ENCODE data around the gene APOL1.
"Not testable (repeated sequence)": the region's sequence is repeated elsewhere in the genome, so short reads cannot be mapped to it uniquely, and the experiment has no call there.

Gene APOL1

GRCh38 chr22:36253523-36254490 is 874 bp downstream of the APOL1 start:
- TF ChIP-seq ESRRG (CRISPR knock-in tag; IDR thresholded peaks at IDR 0.05) (no peak), PATZ1 (CRISPR knock-in tag; IDR thresholded peaks at IDR 0.05; ENCODE audit: borderline replicate concordance) (no peak), CREB5 (CRISPR knock-in tag; IDR thresholded peaks at IDR 0.05; ENCODE audit: low read depth) (no peak), TCF4 (CRISPR knock-in tag; IDR thresholded peaks at IDR 0.05; ENCODE audit: borderline replicate concordance) (no peak), ZNF565 (CRISPR knock-in tag; conservative IDR thresholded peaks at IDR 0.05; ENCODE audit: low read depth) (no peak), ISL1 (CRISPR knock-in tag; IDR thresholded peaks at IDR 0.05) (no peak), ZFP30 (CRISPR knock-in tag; IDR thresholded peaks at IDR 0.05) (no peak), ZNF8 (CRISPR knock-in tag; IDR thresholded peaks at IDR 0.05) (no peak)
- TF ChIP-seq, protein P1, sequence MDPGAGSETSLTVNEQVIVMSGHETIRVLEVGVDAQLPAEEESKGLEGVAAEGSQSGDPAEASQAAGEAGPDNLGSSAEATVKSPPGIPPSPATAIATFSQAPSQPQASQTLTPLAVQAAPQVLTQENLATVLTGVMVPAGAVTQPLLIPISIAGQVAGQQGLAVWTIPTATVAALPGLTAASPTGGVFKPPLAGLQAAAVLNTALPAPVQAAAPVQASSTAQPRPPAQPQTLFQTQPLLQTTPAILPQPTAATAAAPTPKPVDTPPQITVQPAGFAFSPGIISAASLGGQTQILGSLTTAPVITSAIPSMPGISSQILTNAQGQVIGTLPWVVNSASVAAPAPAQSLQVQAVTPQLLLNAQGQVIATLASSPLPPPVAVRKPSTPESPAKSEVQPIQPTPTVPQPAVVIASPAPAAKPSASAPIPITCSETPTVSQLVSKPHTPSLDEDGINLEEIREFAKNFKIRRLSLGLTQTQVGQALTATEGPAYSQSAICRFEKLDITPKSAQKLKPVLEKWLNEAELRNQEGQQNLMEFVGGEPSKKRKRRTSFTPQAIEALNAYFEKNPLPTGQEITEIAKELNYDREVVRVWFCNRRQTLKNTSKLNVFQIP (CRISPR knock-in tag; IDR thresholded peaks at IDR 0.05; ENCODE audit: borderline replicate concordance, low read depth) = no peak
- ATAC-seq = no peak

- ATAC-seq = not testable (repeated sequence)
Observed at GRCh38 chr22:36255572-36255971, 2.6 kb downstream of the APOL1 start.

DNA sequence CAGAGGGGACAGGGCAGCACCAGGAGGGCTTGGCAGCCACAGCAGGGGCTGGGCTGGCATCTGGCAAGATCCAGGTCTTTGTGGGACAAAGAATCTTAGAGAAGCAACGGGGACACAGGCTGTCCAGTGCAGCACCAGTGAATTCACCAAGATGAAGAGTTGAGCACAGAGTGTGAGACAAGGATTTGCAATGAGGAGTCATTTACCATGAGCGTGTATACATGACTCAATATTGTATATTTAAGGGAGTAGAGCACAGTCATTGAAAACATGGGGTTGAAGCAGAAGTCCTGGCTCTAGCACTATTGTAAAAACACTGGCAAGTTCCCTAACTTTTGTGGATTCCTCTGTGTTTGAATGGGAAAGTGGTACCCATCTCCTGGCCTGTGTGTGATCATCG is 3.5 kb downstream of the APOL1 start:
- ATAC-seq = no peak
- no peak for TF ChIP-seq ISL1 (CRISPR knock-in tag; IDR thresholded peaks at IDR 0.05)
- TF ChIP-seq PPARA (CRISPR knock-in tag; IDR thresholded peaks at IDR 0.05; ENCODE audit: borderline replicate concordance) = no peak
- no peak for TF ChIP-seq ZNF565 (CRISPR knock-in tag; conservative IDR thresholded peaks at IDR 0.05; ENCODE audit: low read depth)
- no peak for TF ChIP-seq ZC3H10 (CRISPR knock-in tag; IDR thresholded peaks at IDR 0.05)
- TF ChIP-seq ZFP30 (CRISPR knock-in tag; IDR thresholded peaks at IDR 0.05) = no peak
- no peak for TF ChIP-seq ZNF8 (CRISPR knock-in tag; IDR thresholded peaks at IDR 0.05)
- TF ChIP-seq, protein P2, sequence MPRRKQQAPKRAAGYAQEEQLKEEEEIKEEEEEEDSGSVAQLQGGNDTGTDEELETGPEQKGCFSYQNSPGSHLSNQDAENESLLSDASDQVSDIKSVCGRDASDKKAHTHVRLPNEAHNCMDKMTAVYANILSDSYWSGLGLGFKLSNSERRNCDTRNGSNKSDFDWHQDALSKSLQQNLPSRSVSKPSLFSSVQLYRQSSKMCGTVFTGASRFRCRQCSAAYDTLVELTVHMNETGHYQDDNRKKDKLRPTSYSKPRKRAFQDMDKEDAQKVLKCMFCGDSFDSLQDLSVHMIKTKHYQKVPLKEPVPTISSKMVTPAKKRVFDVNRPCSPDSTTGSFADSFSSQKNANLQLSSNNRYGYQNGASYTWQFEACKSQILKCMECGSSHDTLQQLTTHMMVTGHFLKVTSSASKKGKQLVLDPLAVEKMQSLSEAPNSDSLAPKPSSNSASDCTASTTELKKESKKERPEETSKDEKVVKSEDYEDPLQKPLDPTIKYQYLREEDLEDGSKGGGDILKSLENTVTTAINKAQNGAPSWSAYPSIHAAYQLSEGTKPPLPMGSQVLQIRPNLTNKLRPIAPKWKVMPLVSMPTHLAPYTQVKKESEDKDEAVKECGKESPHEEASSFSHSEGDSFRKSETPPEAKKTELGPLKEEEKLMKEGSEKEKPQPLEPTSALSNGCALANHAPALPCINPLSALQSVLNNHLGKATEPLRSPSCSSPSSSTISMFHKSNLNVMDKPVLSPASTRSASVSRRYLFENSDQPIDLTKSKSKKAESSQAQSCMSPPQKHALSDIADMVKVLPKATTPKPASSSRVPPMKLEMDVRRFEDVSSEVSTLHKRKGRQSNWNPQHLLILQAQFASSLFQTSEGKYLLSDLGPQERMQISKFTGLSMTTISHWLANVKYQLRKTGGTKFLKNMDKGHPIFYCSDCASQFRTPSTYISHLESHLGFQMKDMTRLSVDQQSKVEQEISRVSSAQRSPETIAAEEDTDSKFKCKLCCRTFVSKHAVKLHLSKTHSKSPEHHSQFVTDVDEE (CRISPR knock-in tag; IDR thresholded peaks at IDR 0.05) = no peak
- no peak for TF ChIP-seq ZNF70 (CRISPR knock-in tag; IDR thresholded peaks at IDR 0.05)
- TF ChIP-seq SNAI2 (CRISPR knock-in tag; IDR thresholded peaks at IDR 0.05) = no peak
- no peak for TF ChIP-seq PATZ1 (CRISPR knock-in tag; IDR thresholded peaks at IDR 0.05; ENCODE audit: borderline replicate concordance)
- TF ChIP-seq TCF4 (CRISPR knock-in tag; IDR thresholded peaks at IDR 0.05; ENCODE audit: borderline replicate concordance) = no peak
- TF ChIP-seq, protein P3, sequence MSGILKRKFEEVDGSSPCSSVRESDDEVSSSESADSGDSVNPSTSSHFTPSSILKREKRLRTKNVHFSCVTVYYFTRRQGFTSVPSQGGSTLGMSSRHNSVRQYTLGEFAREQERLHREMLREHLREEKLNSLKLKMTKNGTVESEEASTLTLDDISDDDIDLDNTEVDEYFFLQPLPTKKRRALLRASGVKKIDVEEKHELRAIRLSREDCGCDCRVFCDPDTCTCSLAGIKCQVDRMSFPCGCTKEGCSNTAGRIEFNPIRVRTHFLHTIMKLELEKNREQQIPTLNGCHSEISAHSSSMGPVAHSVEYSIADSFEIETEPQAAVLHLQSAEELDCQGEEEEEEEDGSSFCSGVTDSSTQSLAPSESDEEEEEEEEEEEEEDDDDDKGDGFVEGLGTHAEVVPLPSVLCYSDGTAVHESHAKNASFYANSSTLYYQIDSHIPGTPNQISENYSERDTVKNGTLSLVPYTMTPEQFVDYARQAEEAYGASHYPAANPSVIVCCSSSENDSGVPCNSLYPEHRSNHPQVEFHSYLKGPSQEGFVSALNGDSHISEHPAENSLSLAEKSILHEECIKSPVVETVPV (CRISPR knock-in tag; IDR thresholded peaks at IDR 0.05) = no peak

Measured in SK-N-SH treated with all-trans-retinoic acid at 6 μM for 48 hours (cell line).